Limb (tissue), 2 donors: Measurements from ENCODE around the gene KLHL30.
"Not testable (repeated sequence)": the region's sequence is repeated elsewhere in the genome, so short reads cannot be mapped to it uniquely, and the experiment has no call there.

ENCODE experiments used
- DNase-seq, 2 donors: peaks; one replicate each; pipeline ENCODE4 v3.0.0-alpha.2; 2016; ENCODE audit errors: extremely low spot score in 2 of 2

Gene KLHL30

GRCh38 chr2:238101891-238102841 is 36.3 kb upstream of the KLHL30 start:
- DNase-seq: peak in 1 of 2 donors; percentile 19

- peak in 1 of 2 donors; percentile 9 for DNase-seq
Measured at GRCh38 chr2:238102865-238103264, 35.6 kb upstream of the KLHL30 start.

- peak in 1 of 2 donors; percentile 24 for DNase-seq
Measured at GRCh38 chr2:238103465-238104225, 34.8 kb upstream of the KLHL30 start.

GRCh38 chr2:238104226-238104690 is 34.2 kb upstream of the KLHL30 start:
- peak in 1 of 2 donors; percentile 18 for DNase-seq

- peak in 1 of 2 donors; percentile 23 for DNase-seq
Measured at GRCh38 chr2:238104691-238105371, 33.6 kb upstream of the KLHL30 start.

GRCh38 chr2:238105506-238106338 is 32.7 kb upstream of the KLHL30 start:
- peak in 1 of 2 donors; percentile 26 for DNase-seq

- no peak for DNase-seq
Measured at GRCh38 chr2:238106339-238106697, 32.1 kb upstream of the KLHL30 start.

GRCh38 chr2:238106698-238107524 is 31.6 kb upstream of the KLHL30 start:
- DNase-seq: peak in 1 of 2 donors; percentile 40

GRCh38 chr2:238107525-238108422 is 30.7 kb upstream of the KLHL30 start:
- no peak for DNase-seq

GRCh38 chr2:238108423-238109183 is 29.9 kb upstream of the KLHL30 start:
- peak; percentile 14 to 47 for DNase-seq

- DNase-seq: no peak
Measured at GRCh38 chr2:238113611-238114010, 24.9 kb upstream of the KLHL30 start.

GRCh38 chr2:238114331-238114841 is 24.1 kb upstream of the KLHL30 start:
- DNase-seq: no peak

GRCh38 chr2:238114851-238115660 is 23.4 kb upstream of the KLHL30 start:
- DNase-seq: no peak

- not testable (repeated sequence) for DNase-seq
Measured at GRCh38 chr2:238115709-238116108, 22.8 kb upstream of the KLHL30 start.

- DNase-seq: no peak
Measured at GRCh38 chr2:238116298-238117198, 21.9 kb upstream of the KLHL30 start.
